Natural killer cell (primary cell): ENCODE data around the gene ESPNL. TPM values are rescaled to one million over a fixed set of nuclear protein-coding genes. Genes with fewer than 3 reads are reported as not detected.

ENCODE experiments used
- ATAC-seq, 3 donors: fragments of 150-1000 bp in 2 of 3; fragments of 200-7000 bp in 1 of 3; cut with Tn5 transposase; 1 replicate in 1 of 3; 2 replicates in 2 of 3; pipeline ENCODE4 v1.10.0; 2021; ENCODE audit warnings: mild to moderate bottlenecking in 2 of 3, moderate library complexity in 2 of 3
- DNase-seq, 2 donors: peaks; one replicate each; pipeline versions ENCODE4 v3.0.0 to v3.0.0-alpha.2; 2013 to 2021; ENCODE audit warnings: mixed read lengths in 1 of 2
- H3K27ac ChIP-seq: one replicate; pipeline ENCODE4 v1.5.1; 2013; ENCODE audit warnings: mild to moderate bottlenecking, low read length
- H3K27me3 ChIP-seq: one replicate; pipeline ENCODE4 v1.6.1; 2013; ENCODE audit warnings: low read length; ENCODE audit not compliant: control insufficient read depth, insufficient read depth
- H3K36me3 ChIP-seq: one replicate; pipeline ENCODE4 v1.6.1; 2013; ENCODE audit warnings: low read length; ENCODE audit not compliant: control insufficient read depth, insufficient read depth
- H3K4me1 ChIP-seq: one replicate; pipeline ENCODE4 v1.6.1; 2013; ENCODE audit warnings: low read length; ENCODE audit not compliant: control insufficient read depth, insufficient read depth
- H3K4me3 ChIP-seq: one replicate; pipeline ENCODE4 v1.5.1; 2013; ENCODE audit warnings: low read length
- H3K9me3 ChIP-seq: one replicate; pipeline ENCODE4 v1.6.1; 2013; ENCODE audit warnings: low read length; ENCODE audit not compliant: control insufficient read depth, insufficient read depth
- H3K27ac Mint-ChIP-seq, 2 donors: one replicate each; pipeline ENCODE4 v1.8.0; 2022; ENCODE audit warnings: mild to moderate bottlenecking in 2 of 2, mixed read lengths in 2 of 2, moderate library complexity in 1 of 2
- H3K27me3 Mint-ChIP-seq, 2 donors: one replicate each; pipeline ENCODE4 v1.8.0; 2022; ENCODE audit warnings: low read depth in 2 of 2, mixed read lengths in 2 of 2
- H3K36me3 Mint-ChIP-seq: one replicate; pipeline ENCODE4 v1.8.0; 2022; ENCODE audit warnings: mixed read lengths
- H3K4me1 Mint-ChIP-seq, 2 donors: one replicate each; pipeline ENCODE4 v1.8.0; 2022; ENCODE audit warnings: mixed read lengths in 2 of 2
- H3K4me3 Mint-ChIP-seq: one replicate; pipeline ENCODE4 v1.8.0; 2022; ENCODE audit warnings: mild to moderate bottlenecking, moderate library complexity, mixed read lengths
- H3K9me3 Mint-ChIP-seq, 2 donors: one replicate each; pipeline ENCODE4 v1.8.0; 2022; ENCODE audit warnings: mixed read lengths in 2 of 2
- WGBS: methylation state at CpG from one replicate; pipeline ENCODE4 v1.1.7; 2013; ENCODE audit warnings: missing lambda C conversion rate; ENCODE audit not compliant: insufficient coverage; 5-methylcytosine and 5-hydroxymethylcytosine counted together
- intact Hi-C: fragments of 100-400 bp; cut with micrococcal nuclease; formaldehyde crosslinking; loops from one replicate; pipeline ENCODE4 v1.14.2; 2022
- total RNA-seq, 4 donors: library from RNA; stranded (reverse); fragments of 120-200 nt in 1 of 4; gene quantifications; one replicate each; pipeline versions ENCODE4 v1.2.3 to v1.2.4, GENCODE V29; 2013 to 2022
- TF ChIP-seq, protein P1 (sequence below): fragments of 200-600 bp; IDR thresholded peaks from one replicate; pipeline ENCODE4 v1.8.0; 2022; ENCODE audit warnings: antibody characterized with exemption

The ESPNL gene
- total RNA-seq, 3 donors from 2014 or later (not counting 1 experiment from before 2014, with no cell fraction given): not detected

- ATAC-seq (no peak), DNase-seq (no peak)
- H3K4me3 ChIP-seq: no peak overlapping the region
- H3K27ac ChIP-seq: no peak overlapping the region
- TF ChIP-seq, protein P1, sequence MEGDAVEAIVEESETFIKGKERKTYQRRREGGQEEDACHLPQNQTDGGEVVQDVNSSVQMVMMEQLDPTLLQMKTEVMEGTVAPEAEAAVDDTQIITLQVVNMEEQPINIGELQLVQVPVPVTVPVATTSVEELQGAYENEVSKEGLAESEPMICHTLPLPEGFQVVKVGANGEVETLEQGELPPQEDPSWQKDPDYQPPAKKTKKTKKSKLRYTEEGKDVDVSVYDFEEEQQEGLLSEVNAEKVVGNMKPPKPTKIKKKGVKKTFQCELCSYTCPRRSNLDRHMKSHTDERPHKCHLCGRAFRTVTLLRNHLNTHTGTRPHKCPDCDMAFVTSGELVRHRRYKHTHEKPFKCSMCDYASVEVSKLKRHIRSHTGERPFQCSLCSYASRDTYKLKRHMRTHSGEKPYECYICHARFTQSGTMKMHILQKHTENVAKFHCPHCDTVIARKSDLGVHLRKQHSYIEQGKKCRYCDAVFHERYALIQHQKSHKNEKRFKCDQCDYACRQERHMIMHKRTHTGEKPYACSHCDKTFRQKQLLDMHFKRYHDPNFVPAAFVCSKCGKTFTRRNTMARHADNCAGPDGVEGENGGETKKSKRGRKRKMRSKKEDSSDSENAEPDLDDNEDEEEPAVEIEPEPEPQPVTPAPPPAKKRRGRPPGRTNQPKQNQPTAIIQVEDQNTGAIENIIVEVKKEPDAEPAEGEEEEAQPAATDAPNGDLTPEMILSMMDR: no peak
- H3K27me3 ChIP-seq: peaks cover 11% of the 10 kb centered on the region
- no peak overlapping the region for H3K27ac Mint-ChIP-seq
- H3K9me3 Mint-ChIP-seq: no peaks in the 10 kb centered on the region
- H3K36me3 ChIP-seq: peaks cover 2% of the 10 kb centered on the region
- H3K4me1 ChIP-seq: peaks cover 22% of the 10 kb centered on the region
- 69% methylated on average over 15 of the region's 15 CpGs for WGBS
- H3K36me3 Mint-ChIP-seq: no peaks in the 10 kb centered on the region
- peaks cover 7 to 21% of the 10 kb centered on the region in 2 donors for H3K4me1 Mint-ChIP-seq
- H3K27me3 Mint-ChIP-seq: peaks cover 0 to 12% of the 10 kb centered on the region in 2 donors
- H3K4me3 Mint-ChIP-seq: no peak overlapping the region
- H3K9me3 ChIP-seq: no peaks in the 10 kb centered on the region
- intact Hi-C loops: no loop called here
Measured at GRCh38 chr2:238162846-238163441, 62.8 kb downstream of the ESPNL start.

- intact Hi-C loops: no loop called here
- DNase-seq (no peak), ATAC-seq (peak in 1 of 3 donors; percentile 31)
- Mint-ChIP-seq H3K9me3 (no peaks in the 10 kb centered on the region), H3K4me3 (no peak overlapping the region), H3K27me3 (peaks cover 0 to 12% of the 10 kb centered on the region in 2 donors), H3K4me1 (peaks cover 13 to 21% of the 10 kb centered on the region in 2 donors), H3K27ac (no peak overlapping the region), H3K36me3 (no peaks in the 10 kb centered on the region)
- H3K4me3 ChIP-seq: no peak overlapping the region
- TF ChIP-seq, protein P1: no peak
- peaks cover 9% of the 10 kb centered on the region for H3K27me3 ChIP-seq
- WGBS: 5% methylated on average over 95 of the region's 95 CpGs
- H3K9me3 ChIP-seq: no peaks in the 10 kb centered on the region
- peaks cover 16% of the 10 kb centered on the region for H3K4me1 ChIP-seq
- H3K36me3 ChIP-seq: peaks cover 7% of the 10 kb centered on the region
- no peak overlapping the region for H3K27ac ChIP-seq
Measured at GRCh38 chr2:238163481-238164198, 63.5 kb downstream of the ESPNL start.

DNA sequence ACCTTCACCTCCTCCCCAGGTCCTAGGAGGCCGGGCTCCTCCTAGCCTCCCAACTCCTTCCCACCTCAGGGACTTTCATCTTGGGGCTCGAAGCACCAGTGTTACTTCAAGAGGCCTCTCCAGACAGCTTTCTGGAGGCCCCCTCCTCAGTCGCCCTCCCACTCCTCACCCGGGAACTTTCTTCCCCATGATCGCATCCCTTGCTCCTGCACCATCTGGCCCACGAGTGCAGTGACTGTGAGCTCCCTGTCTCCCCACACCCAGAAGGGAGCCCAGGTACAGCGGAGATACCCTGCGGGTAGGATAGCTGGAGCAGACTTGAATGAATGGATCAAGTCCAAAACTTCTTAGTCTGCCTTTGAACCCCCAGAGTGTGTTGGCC, 64.8 kb downstream of the ESPNL start:
- no peaks in the 10 kb centered on the region for H3K9me3 ChIP-seq
- DNase-seq (no peak), ATAC-seq (no peak)
- H3K4me3 ChIP-seq: no peak overlapping the region
- Mint-ChIP-seq H3K4me1 (peaks cover 17 to 19% of the 10 kb centered on the region in 2 donors), H3K27ac (no peak overlapping the region), H3K4me3 (peak overlapping the region; percentile 69), H3K36me3 (no peaks in the 10 kb centered on the region), H3K27me3 (peaks cover 0 to 5% of the 10 kb centered on the region in 2 donors), H3K9me3 (no peaks in the 10 kb centered on the region)
- H3K4me1 ChIP-seq: peaks cover 10% of the 10 kb centered on the region
- TF ChIP-seq, protein P1: no peak
- H3K27ac ChIP-seq: no peak overlapping the region
- peaks cover 3% of the 10 kb centered on the region for H3K27me3 ChIP-seq
- WGBS: 94% methylated on average over 8 of the region's 8 CpGs
- peaks cover 17% of the 10 kb centered on the region for H3K36me3 ChIP-seq
- intact Hi-C loops: loop anchor here (5.0 kb wide), 1 partner anchor 37 kb away; the partner anchor contains the start of gene ILKAP
